Pancreas (tissue), 10 donors: ENCODE results near the gene PARD3. TPM values are rescaled to one million over a fixed set of nuclear protein-coding genes. Genes with fewer than 3 reads are reported as not detected.

Source experiments
- ATAC-seq, 4 donors: fragments of 200-7000 bp; cut with Tn5 transposase; one replicate each; pipeline versions ENCODE4 v1.8.0 to v1.9.1; 2020; ENCODE audit warnings: mild to moderate bottlenecking in 4 of 4, moderate library complexity in 4 of 4
- DNase-seq, 6 donors: peaks; one replicate each; pipeline ENCODE4 v3.0.0-alpha.2; 2020
- FAIRE-seq: peaks from 2 replicates; lab custom pipeline; 2012; peaks lifted over from hg19 to GRCh38; lab: Jason Lieb, UNC
- H3K27ac ChIP-seq, 4 donors: fragments of 200-600 bp; sonication (generic); 1 replicate in 3 of 4; 2 replicates in 1 of 4; pipeline versions ENCODE4 v1.5.0 to v1.8.0; 2020
- H3K27me3 ChIP-seq, 4 donors: fragments of 200-600 bp; one replicate each; pipeline ENCODE4 v1.8.0; 2021
- H3K36me3 ChIP-seq, 3 donors: fragments of 200-600 bp; sonication (generic) in 1 of 3; one replicate each; pipeline versions ENCODE4 v1.5.0 to v1.8.0; 2020 to 2021
- H3K4me1 ChIP-seq, 3 donors: fragments of 200-600 bp; one replicate each; pipeline ENCODE4 v1.8.0; 2021
- H3K4me3 ChIP-seq, 4 donors: fragments of 200-600 bp; sonication (generic) in 2 of 4; one replicate each; pipeline versions ENCODE4 v1.5.0 to v1.8.0; 2020 to 2021
- H3K9me3 ChIP-seq, 4 donors: fragments of 200-600 bp; one replicate each; pipeline ENCODE4 v1.8.0; 2021
- CTCF ChIP-seq, 4 donors: fragments of 200-600 bp; sonication (generic) in 3 of 4; IDR thresholded peaks; one replicate each; pipeline versions ENCODE4 v1.5.0 to v1.8.0; 2021; ENCODE audit warnings: antibody characterized with exemption in 4 of 4
- WGBS, 2 donors: extraction: QIAGEN DNeasy Blood & Tissue Kit; methylation state at CpG; one replicate each; pipeline ENCODE4 v1.1.7; 2013; 5-methylcytosine and 5-hydroxymethylcytosine counted together
- intact Hi-C, 3 donors: fragments of 100-400 bp; cut with DNase I; formaldehyde crosslinking; loops; one replicate each; pipeline versions ENCODE4 v1.11.1 to v1.14.2; 2022
- polyA plus RNA-seq, 2 donors: library from polyadenylated mRNA; stranded (reverse); fragments of 200-250 nt; gene quantifications; one replicate each; pipeline ENCODE4 v1.2.3, GENCODE V29; 2013
- total RNA-seq, 6 donors: library from RNA; stranded (reverse); fragmentation: NEBNext Ultra II Directional in 4 of 6; extraction: Animal tissue kit (Norgen Biotek cat#: 25700) in 4 of 6; gene quantifications; one replicate each; pipeline versions ENCODE4 v1.2.1 to v1.2.4, GENCODE V29; 2021 to 2023
- donor health status: healthy with polysubstance abuse.
- donor health status: DM: no; HTN: no; CAD: no; lungs with moderate emphysema.
- donor health status: DM: no; HTN: no; CAD: no.
- donor health status: control.
- donor health status: control.
- donor health status: Bipolar disorder and iron deficiency.
- donor health status: DM: yes; HTN: yes; CAD: no.
- donor health status: DM: no; HTN: no; CAD: no.
- donor health status: DM: no; HTN: no; CAD: no.
- donor health status: DM: yes; HTN: yes; CAD: no.

Gene PARD3
- total and polyA plus RNA-seq, 8 donors = 12.8 to 32.3 (median 23.4) TPM

DNA sequence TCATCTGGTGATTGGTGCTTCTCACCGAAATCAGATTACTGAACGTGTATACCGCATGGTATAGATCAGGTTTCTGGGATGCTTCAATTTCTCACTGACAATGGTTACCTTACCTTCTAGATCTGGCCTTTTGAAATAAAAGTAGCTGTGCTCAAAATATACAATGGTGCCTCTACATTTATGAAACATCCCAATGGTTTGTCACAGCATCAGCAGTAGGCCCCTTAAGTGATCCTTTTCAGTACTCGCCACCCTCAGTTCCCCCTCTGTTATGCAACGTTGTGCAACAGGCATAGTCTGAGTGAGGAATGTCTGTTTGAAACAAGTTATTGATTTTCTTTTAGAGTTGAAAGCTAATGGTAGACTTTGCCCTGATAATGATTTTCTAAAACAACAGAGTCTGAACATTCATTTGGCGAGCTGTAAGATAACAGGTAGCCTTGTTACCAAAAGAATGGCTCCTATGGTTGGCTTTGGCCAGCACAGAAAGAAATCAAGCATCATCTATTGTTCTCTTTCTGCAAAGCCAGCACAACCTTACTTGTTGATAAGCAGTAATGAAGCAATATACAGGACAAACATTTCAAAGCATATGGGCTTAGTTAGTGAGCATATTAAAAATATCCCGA is 693.9 kb downstream of the PARD3 start:
- ATAC-seq = peak; percentile 32 to 80 (median 47)
- no peak overlapping the region for H3K4me3 ChIP-seq
- H3K27ac ChIP-seq = no peak overlapping the region
- H3K4me1 ChIP-seq = peaks cover 11 to 18% (median 13%) of the 10 kb centered on the region in 3 donors
- H3K36me3 ChIP-seq = no peaks in the 10 kb centered on the region
- H3K27me3 ChIP-seq = no peaks in the 10 kb centered on the region
- TF ChIP-seq CTCF (IDR thresholded peaks at IDR 0.05) = no peak
- FAIRE-seq = no peak
- 63 to 65% methylated on average over 7 of the region's 7 CpGs for WGBS, 2 donors
- no peaks in the 10 kb centered on the region for H3K9me3 ChIP-seq
- DNase-seq = no peak
- intact Hi-C loops = no loop called here

DNA sequence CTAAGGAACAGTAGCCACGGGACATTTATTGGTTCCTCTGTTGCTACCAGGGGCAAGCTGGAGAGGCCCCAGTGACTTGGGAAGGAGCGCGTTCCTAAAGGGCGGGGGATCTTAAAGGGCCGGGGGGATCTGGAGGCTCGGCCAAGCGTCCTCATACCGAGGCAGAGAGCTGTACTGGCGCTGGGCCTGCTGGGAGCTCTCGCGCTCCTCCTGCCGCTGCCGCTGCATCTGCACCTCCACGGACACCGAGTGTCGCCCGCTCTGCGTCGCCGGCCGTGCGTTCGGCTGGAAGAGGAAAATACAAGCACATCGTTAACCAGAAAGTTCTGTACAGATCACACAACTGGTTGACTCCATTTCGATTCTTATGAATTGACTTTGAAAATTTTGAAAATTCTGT is 695.6 kb downstream of the PARD3 start:
- Histone ChIP-seq H3K27ac (no peak overlapping the region), H3K9me3 (no peaks in the 10 kb centered on the region), H3K4me3 (no peak overlapping the region), H3K36me3 (no peaks in the 10 kb centered on the region), H3K27me3 (no peaks in the 10 kb centered on the region), H3K4me1 (peaks cover 11 to 18% (median 13%) of the 10 kb centered on the region in 3 donors)
- no peak for DNase-seq
- intact Hi-C loops = no loop called here
- no peak for FAIRE-seq
- no peak for TF ChIP-seq CTCF (IDR thresholded peaks at IDR 0.05)
- ATAC-seq = no peak
- WGBS, 2 donors = 97% methylated on average over 25 of the region's 25 CpGs

DNA sequence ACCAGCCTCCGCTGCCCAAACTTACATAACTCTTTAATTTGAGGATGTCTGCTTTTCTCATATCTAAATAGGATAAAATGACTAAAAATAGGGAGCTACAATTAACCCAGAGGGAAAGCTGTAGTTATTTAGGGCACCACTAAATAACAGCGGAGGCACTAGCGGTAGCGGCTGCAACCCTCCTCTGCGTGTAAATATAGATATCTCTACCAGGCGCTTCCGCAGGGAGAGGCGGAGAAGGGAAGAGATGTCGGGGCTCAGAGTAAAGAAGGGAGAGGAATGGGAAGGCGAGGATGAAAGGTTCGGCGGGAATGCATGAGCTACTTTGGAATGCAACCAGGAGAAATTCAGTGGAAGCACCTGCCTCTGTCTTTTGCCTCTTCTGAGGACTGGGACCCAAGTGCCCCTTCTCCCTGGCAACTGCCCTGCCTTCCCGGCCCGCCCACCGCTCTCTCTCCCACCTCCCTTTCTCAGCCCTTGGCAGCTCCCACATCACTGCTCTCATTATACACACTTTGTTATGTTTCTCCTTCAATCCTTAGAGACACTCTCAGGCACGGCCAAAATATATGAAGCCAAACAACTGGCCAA is 698.3 kb downstream of the PARD3 start:
- H3K36me3 ChIP-seq = no peaks in the 10 kb centered on the region
- peaks cover 5 to 8% (median 5%) of the 10 kb centered on the region in 3 donors for H3K4me1 ChIP-seq
- no peak for TF ChIP-seq CTCF (IDR thresholded peaks at IDR 0.05)
- DNase-seq (no peak), ATAC-seq (no peak), FAIRE-seq (no peak)
- H3K27me3 ChIP-seq = no peaks in the 10 kb centered on the region
- no peak overlapping the region for H3K27ac ChIP-seq
- H3K9me3 ChIP-seq = no peaks in the 10 kb centered on the region
- WGBS, 2 donors = 86 to 92% methylated on average over 16 of the region's 16 CpGs
- H3K4me3 ChIP-seq = no peak overlapping the region
- intact Hi-C loops = no loop called here

DNA sequence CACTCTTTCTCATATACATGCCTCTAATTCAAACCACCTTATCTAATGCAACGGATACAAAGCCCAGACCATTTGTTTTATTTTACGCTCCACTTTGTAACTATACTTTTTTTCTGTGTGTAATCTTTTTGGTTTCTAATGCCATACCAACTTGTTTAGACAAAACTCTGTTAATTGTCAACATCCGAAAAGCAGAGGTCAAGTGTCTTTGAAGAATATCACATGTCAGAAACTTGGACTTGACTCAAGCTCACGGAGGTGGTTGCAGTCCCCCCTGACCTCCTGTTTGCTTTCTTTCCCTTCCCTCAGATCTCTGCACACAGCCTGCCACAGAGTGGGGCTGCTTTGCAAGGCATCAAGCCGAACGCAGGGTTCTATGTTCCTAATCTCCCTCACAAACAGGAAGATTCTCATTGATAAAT is 698.9 kb downstream of the PARD3 start:
- FAIRE-seq = no peak
- H3K27me3 ChIP-seq = no peaks in the 10 kb centered on the region

More for the DNA sequence above, 698.9 kb downstream of the PARD3 start:
- Histone ChIP-seq H3K27ac (no peak overlapping the region), H3K4me3 (no peak overlapping the region), H3K36me3 (no peaks in the 10 kb centered on the region), H3K9me3 (no peaks in the 10 kb centered on the region), H3K4me1 (peaks cover 0 to 2% (median 1%) of the 10 kb centered on the region in 3 donors)
- 66 to 73% methylated on average over 6 of the region's 6 CpGs for WGBS, 2 donors
- DNase-seq = no peak
- ATAC-seq = no peak
- no peak for TF ChIP-seq CTCF (IDR thresholded peaks at IDR 0.05)
- intact Hi-C loops = no loop called here
